GDM1 (cell line): ENCODE results near the gene LRTM1.

ENCODE experiments used
- DNase-seq: peaks from one replicate; lab custom pipeline; 2025; lab: John Stamatoyannopoulos, UW

LRTM1 gene

DNA sequence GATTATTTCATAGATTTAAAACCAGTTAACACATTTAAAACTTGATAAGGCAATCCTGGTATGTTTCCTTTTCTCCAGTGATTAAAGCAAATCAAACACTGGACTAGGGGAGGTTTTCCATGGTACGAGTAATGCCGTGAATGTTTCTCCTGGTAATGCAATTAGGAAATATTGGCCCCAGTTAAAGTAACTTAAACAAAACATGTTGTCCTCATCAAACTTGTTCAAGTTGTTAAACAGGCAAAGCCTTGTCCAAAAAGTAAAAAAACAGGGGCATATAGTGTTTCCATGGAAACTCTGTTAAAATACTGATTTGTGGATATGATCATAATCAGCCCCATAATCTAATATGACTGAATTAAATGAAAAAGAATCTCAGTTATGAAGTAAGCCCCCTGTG, 13.1 kb upstream of the LRTM1 start:
- no peak for DNase-seq

DNA sequence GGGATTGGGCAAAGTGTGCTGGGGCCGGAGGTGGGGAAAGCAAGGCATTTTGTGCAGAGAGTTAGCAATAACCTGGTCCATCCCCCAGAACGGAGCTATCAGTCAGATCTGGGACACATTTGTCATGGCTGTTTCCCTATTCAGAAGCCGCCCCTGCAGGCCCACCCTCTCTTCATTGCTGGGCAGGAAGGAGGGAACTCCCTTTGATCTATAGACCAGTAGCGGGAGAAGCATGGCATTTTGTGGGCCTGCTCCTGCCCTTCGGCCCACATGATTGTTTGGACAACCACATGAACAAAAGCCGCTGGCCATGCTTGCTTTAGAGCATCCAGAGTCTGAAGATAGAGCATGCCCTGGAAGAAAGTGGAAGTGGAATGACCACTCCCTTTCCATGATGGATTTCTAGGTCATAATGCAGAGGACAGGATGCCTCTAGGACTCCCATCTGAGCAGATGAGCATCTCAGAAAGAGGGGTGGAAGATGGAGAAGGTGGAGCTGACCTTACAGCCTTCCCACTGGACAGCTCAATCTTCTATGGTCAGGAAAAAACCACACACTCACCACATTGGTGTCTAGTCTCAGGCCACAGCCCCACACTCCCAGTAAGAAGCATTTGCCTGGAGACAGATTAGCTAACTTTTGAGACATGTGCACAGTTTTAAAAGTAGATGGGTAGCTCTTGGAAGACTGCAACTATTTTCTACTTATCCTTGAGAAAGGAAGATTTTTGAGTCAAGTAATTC, 11.9 kb upstream of the LRTM1 start:
- no peak for DNase-seq

DNA sequence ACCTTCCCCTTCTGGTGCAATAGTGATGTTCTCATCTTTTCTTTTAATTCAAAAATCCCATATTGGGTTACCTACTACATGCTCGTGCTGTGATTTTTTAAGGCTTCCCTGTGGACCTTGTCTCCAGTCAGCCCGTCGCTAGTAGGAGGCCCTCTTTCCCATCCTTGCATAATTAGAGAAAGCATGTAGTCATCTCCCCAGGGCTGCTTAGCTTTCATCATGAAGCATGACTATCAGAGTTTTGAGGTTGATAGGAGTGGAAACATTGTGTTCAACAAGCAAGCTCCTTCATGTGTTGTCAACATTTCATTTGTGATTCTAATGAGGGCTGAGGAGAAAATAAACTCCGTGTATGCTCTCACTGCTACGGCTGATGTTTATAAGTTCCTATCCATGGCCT, 8.7 kb upstream of the LRTM1 start:
- DNase-seq: no peak

DNA sequence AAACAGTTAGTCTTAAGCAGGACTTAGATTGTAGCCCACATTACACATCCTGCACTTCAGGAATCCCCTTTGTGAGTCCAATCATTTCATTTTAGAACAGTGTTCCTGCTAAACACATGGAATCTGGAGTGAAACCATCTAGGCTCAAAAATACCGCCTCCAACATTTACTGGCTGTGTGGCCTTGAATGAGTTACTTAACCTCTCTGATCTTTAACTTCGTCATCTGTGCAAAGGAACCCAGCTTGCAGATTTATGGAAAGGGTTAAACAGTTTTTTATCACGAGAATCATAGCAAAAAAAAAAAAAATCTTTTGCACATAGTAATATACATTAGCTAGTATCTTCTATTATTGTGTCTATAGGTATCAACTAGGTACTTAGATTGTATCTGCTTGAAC, 8.0 kb upstream of the LRTM1 start:
- DNase-seq: no peak

DNA sequence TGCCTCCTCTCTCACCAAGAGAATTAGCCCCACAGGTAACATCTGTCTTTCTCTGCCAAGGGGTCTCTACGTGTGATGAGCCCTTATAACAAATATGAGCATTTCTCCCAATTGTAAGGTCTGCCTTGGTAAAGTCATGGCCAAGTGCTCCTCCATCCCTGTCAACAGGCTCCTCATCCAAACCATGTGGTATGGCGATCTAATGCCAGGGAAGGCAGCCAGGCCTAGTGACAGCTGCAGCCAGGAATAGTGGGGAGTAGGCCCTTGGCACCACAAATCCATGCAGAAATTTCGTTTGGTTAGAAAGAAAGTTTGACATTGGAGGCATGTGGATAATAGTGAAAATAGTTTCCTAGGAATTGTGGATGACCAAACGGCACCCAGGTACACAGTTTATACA, 4.7 kb upstream of the LRTM1 start:
- DNase-seq: no peak

DNA sequence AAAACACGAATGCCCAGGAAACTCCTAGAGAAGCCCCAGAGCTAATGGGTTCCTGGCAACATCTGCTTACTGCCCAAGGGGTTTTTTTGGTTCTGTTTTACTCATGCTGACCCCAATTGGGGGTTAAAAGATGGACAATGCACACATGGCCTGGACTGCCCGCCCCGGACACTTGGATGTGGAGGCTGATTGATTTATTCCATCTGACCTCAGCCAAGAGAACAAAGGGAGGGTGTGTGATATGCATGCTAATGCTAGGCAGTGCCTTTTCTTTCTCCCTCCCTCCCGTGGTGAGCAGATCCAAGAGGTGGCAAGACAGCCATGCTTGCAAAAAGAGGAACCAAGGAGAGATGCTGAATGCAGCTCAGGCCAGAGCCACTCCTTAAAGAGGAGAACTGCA, 3.3 kb upstream of the LRTM1 start:
- DNase-seq: no peak

DNA sequence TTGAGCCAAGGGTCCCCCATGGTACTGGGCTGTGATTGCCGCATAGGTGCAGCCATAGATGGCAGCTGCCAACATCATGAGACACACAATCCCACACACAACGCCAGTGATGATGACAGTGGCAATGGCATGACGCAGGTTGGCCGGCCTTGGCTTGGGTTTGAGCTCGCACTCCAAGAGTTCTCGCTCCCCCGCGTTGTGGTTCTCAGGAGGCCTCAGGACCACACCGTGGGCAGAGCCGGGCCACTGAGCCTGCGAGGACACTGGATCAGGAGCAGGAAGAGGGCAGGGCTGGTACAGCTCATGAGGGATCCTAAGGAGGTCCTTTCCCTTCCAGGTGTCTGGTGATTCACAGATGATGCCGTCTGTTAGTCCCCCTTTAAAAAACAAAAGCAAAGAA, 9.3 kb downstream of the LRTM1 start:
- no peak for DNase-seq

DNA sequence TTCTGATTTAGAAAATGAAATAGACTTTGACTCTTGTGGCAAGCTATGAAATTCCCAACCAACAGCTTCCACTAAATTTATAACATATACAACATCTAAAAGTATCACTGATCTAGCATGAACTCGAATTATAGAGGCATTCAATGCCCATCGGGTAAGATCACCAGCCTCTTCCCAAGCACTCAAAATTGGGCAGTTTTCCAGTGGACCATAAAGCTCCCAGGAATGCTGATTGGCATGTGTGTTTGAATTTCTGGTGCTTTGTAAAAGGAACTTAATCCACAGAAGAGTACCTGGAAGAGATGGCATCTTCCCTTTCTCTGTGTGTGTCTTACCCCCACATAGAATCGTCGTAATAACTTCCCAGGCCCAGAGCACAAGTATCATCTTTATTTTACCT, 10.0 kb downstream of the LRTM1 start:
- no peak for DNase-seq

DNA sequence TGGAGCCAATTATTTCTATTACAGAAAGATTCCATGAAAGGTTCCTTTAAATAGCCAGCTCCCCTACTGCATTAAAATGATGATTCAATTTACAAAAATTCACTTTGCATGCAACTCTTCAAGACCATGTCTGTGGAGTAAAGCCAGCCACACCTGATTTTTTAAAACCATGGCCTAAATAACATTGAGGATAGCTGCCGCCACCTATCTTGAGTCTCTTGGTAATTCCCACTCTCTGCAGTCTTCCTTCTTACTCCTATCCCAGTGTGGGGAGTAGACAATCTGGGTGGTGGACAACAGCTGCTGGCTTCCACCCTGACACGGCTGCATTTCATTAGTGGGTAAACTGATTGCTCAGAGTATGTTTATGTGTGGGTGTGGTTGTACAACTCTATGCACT, 10.7 kb downstream of the LRTM1 start:
- no peak for DNase-seq

DNA sequence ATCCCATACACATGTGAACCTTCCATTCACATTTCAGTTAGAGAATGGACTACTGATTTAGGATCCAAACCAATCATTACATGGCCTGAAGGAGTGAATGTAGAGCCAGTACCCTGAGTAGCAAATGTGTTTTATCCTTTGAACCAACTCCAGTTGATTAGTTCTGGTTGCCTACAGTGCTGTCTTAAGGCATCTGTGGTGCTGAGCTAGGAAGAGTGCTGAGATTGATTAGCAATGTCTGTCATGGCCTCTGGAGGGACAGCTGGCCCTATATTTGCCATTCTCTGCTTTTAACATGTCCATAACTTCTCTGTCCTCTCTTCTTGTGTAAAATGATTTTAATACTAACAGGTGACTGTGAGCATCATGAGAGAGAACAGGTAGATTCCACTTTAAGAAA, 11.1 kb downstream of the LRTM1 start:
- DNase-seq: no peak

DNA sequence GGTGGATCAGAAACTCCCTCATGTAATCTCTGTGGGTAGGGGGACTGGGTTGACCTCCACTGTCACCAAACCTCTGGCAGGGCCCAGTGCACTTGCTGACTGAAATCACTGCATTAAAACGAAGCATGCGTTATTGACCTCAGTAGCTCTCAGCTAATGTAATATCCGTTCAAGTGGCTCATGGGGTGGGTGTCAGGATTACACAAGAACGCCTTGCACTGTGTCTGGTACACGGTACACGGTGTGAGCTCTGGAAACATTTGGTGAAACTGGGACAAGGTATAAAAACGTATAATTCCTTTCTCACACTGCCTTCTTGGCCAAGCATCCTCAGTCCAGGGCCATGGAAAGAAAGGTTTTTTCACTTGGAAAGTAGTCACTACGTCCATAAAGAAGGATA, 11.9 kb downstream of the LRTM1 start:
- DNase-seq: no peak

DNA sequence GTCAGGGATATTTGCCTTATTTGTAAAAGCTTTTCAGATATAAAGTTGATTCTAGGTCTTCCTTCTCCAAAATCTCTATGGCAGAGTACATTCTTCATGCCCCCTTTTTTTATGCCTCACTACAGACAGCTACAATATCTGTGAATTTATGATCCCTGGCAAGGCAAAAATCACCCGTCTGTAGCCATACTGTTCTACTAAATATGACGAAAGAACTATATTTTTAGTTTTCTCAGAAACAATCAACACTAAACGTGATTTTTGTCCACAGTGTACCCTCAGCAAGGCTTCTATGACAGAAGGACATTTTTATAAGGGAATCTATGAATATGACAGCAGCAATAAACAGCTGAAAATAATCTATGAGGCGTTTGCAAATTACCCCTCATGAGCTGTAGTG, 12.7 kb downstream of the LRTM1 start:
- no peak for DNase-seq

DNA sequence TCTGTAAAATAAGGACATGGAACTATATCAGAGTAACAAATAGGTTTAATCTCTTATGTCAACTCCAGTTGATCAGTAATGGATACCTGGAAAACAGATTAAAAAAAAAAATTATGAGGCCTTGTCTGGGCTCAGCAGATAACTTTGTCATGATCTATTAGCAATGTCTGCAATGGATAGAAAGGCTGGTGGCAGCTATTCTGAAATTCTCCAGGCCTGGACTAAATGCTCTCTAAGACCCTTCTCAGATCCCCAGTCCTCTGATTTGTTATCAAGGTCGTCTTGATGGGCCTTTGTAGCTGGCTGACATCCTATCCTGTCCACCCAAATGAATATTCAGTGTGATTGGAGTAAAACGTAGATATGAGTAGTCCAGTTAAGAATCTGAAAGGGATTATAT, 13.7 kb downstream of the LRTM1 start:
- DNase-seq: no peak

DNA sequence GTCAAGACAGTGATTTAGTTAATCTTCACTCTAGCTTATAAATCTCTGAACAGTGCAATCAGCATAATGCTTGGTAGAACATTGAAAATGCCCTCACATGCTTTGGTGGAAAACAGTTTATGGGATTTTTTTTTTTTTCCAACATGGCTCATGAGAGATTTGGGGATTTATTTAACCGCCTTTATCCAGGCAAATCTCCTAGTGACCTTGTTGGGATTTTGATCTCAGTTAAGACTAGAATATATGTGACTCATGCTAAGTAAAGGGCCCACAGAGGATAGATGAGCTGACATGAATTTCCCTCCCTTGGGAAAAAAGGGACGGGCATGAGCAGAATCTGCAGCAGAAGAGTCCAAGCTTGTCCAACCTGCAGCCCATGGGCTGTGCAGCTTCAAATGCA, 18.7 kb downstream of the LRTM1 start:
- no peak for DNase-seq

DNA sequence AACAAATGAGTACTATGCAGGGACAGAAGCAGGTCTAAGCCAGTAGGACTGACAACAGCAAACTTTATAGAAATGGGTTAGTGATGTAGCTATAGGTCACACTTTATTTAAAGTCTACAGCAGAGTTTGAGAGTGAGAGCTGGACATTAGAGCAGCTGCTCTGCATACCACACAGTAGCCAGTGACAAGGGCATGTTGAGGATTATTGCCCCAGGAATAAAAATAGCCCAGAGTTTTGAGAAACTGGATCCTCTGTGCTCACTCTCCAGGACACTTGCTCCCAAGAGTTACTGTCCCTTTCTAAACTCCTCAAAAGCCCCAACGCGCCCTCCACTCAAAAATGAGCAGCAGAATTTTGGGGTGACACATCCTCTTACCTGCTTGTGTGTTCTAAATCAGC, 21.1 kb downstream of the LRTM1 start:
- DNase-seq: no peak

DNA sequence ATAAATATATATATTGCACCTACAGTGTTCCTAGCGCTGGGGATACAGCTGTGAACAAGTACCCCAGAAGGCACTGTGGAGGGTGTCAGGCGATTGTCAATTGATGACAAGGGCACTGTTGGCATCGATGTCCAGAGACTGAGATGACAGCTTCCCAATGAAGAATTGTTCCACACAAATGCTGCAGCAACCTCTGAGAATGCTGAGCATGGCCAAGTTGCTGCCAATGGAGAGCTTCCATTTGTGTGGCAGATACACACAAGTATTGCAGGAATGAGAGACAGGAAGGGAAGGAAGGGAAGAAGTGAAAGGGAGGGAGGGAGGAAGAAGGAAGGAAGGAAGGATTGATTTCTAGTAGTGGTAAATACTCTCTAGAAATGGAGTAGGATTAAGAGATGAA, 21.9 kb downstream of the LRTM1 start:
- no peak for DNase-seq

DNA sequence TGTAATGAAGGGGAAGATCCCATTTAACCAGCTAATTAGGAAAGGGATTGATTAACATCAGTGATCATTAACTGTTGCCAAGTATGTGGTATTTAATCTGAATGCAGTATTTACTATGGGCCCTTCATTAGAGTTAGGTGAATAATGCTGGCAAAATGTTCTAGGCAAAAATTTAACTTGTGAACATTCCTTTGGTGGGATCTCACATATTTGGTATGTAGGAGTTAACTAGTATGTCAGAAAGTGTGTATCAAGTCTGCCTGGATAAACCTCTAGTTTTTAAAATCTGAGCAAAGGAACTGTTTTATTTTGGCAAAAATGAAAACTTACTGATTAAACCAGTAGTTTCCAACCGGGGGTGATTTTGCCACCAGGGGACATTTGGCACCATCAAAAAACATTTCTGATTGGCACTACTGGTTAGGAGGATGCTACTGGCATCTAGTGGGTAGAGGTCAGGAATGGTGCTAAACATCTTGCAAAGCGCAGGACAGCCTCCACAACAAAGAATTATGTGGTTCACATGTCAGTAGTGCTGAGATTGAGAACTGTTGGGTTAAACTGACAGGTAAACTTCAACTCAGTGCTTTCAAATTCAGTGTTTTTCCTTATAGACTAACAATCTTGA, 22.5 kb downstream of the LRTM1 start:
- no peak for DNase-seq

DNA sequence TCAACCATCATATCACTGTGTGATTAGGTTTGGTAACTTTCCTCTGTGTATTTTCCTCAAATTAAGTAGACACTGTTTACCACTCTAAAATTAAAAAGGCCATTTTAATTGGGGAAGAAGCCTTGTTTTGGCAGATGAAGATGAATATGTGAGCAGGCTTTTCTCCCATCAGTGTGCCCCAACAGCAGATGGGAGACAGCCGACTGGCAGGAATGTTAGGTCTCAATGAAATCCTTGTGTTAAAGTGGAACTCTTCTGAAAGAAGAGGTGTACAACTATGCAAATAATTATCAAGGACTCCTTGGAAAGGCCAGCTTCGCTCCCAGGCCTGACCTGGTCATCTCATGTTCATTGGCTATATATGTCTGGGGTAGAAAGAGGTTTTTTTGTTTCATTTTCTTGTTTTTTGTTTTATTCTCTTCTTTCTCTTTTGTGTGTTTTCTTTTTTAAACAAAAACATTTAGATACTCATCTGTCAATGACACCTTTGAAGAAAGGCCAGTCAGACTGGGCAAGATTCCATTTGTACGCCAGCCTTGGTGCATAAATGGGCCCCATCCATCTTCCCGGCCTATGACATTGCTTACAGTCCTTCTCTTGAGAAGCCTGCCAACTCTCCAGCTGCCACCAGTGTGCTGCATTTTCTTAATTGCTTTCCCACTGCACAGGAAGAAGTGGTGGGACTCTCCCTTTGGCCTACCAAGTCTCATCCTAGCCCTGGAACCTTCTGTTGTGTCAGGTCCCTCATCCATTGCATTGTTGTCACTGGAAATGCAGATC, 25.8 kb downstream of the LRTM1 start:
- DNase-seq: no peak

DNA sequence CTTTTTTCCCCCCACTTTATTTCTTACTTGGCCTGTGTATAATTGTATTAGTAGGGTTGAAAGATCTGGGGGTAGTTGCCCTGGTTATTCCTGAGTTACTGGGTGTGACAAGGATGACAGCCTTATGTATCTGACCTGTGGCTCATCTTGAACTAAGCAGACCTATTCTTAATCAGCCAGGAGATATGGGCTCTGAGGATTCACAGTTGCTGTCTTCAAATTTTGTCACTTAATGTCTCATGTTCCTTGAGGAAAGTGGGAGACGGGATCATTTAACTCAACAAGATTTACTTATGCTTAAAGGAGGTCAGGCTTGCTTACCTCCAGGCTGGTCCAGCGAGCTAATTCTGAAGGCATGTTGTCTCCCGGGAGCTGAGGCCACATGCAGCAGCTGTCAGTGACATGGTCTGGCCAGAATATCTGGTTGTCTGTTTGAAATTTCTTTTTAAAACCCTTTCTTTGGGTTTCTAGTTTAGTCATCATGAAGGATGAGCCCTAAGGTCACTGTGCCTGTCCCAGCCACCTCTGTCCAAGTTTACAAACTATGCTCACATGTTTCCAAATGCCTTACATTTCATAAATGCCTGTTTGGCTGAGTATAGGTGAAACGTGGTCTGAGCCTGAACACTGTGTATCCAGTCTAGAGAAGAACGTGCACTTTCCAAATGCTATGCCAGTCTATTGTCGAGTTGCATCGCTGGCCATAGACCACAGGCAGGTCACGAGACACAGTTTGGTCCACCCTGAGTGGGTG, 26.8 kb downstream of the LRTM1 start:
- no peak for DNase-seq

DNA sequence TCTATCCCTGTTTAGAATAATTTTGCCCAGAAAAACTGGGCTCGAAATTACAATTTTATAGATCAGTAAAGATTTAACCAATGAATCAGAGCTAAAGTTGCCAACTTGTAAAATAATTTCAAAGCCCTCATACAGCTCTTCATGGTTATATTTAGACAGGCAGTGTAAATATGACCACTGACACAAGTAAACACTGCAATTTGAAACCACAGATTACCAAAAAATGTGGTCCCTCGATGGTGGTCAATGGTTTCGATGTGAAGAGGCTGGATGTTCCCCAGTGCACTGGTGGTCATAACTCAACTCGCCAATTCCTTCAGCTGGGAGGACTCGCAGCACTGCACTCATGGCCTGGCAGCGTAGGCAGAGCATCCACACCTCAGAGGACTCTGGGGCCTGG, 28.6 kb downstream of the LRTM1 start:
- DNase-seq: no peak

DNA sequence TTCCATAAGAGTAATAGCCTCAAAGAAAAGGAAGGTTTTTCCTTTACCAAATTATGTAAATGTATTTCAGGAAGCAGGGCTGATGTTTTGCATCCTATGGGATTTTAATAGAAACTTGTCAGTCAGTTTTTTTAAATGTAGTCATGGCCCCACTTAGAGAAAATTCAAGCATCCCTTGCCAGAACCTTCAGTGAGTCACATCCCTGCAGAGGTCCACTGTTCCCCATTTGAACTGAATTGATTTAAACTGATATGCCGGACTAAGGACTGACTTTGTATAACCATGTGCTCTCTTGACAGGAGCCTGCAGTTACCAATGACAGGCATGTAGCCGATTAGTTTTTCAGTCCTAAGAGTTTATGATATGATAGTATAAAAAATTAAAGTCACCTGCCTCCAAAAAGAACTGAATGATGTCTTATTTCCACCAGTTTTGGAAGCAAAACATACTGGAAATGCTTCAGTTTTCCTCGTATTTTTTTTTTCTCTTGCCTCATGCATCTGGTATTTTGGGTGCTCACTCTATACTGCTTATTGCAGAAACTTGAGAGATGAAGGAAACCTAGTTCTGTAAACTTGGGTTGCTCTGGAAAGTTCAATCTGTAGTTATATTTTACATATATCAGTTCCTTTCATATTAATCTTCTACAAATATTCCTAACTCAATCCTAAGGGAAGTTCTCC, 30.7 kb downstream of the LRTM1 start:
- no peak for DNase-seq

DNA sequence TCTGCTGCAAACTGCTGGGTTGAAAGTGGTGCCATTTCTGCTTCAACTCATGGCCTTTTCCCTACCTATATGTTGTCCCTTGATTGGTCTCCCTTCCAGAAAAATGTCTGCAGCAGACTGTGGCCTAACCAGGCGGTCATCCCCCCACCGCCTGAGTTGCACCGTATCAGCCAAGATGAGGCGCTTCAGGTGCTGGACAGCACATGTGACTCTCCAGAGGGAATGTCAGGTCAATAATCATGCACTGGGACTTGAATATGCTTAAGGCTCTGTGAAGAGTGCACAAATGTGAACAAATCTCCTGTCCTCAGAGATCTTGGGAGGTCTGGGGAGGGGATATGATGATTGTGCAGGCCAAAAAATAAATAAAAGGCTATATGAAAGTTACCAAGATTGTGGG, 32.2 kb downstream of the LRTM1 start:
- no peak for DNase-seq
